ENCODE data around the gene VSTM2B. TPM values are rescaled to one million over a fixed set of nuclear protein-coding genes. Genes with fewer than 3 reads are reported as not detected.
"Not testable (repeated sequence)": the region's sequence is repeated elsewhere in the genome, so short reads cannot be mapped to it uniquely, and the experiment has no call there.

The VSTM2B gene
- total RNA-seq, 1 donor from 2014 or later: 0.21 TPM

- H3K27ac Mint-ChIP-seq (ENCODE audit: unreplicated experiment): no peak overlapping the region
- H3K27me3 Mint-ChIP-seq (ENCODE audit: low read depth): peaks cover 19% of the 10 kb centered on the region
- no peak overlapping the region for H3K4me3 Mint-ChIP-seq
- no peaks in the 10 kb centered on the region for H3K4me1 Mint-ChIP-seq
- TF ChIP-seq, protein P1, sequence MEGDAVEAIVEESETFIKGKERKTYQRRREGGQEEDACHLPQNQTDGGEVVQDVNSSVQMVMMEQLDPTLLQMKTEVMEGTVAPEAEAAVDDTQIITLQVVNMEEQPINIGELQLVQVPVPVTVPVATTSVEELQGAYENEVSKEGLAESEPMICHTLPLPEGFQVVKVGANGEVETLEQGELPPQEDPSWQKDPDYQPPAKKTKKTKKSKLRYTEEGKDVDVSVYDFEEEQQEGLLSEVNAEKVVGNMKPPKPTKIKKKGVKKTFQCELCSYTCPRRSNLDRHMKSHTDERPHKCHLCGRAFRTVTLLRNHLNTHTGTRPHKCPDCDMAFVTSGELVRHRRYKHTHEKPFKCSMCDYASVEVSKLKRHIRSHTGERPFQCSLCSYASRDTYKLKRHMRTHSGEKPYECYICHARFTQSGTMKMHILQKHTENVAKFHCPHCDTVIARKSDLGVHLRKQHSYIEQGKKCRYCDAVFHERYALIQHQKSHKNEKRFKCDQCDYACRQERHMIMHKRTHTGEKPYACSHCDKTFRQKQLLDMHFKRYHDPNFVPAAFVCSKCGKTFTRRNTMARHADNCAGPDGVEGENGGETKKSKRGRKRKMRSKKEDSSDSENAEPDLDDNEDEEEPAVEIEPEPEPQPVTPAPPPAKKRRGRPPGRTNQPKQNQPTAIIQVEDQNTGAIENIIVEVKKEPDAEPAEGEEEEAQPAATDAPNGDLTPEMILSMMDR (conservative IDR thresholded peaks at IDR 0.05): no peak
- peaks cover 3% of the 10 kb centered on the region for H3K9me3 Mint-ChIP-seq
- no peaks in the 10 kb centered on the region for H3K36me3 Mint-ChIP-seq (ENCODE audit: low read depth)
- DNase-seq (ENCODE audit: low read depth, low spot score): no peak
Measured at GRCh38 chr19:29485293-29485692, 40.5 kb upstream of the VSTM2B start.

DNA sequence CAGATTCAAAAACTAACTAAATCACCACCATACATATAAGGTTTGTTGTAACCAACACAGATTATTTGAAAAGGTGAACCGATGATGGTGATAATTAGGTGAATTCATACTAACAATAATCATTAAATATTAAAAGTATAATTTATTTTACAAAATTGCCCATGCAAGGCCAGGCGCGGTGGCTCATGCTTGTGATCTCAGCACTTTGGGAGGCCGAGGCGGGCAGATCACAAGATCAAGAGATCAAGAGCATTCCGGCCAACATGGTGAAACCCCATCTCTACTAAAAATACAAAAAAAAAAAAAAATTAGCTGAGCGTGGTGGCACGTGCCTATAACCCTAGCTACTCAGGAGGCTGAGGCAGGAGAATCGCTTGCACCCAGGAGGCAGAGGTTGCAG, 38.8 kb upstream of the VSTM2B start:
- not testable (repeated sequence) for H3K27ac Mint-ChIP-seq (ENCODE audit: unreplicated experiment); H3K9me3 Mint-ChIP-seq; H3K4me1 Mint-ChIP-seq; H3K4me3 Mint-ChIP-seq; DNase-seq (ENCODE audit: low read depth, low spot score); H3K36me3 Mint-ChIP-seq (ENCODE audit: low read depth)
- H3K27me3 Mint-ChIP-seq (ENCODE audit: low read depth): peaks cover 32% of the 10 kb centered on the region

GRCh38 chr19:29487432-29487831, 38.4 kb upstream of the VSTM2B start:
- TF ChIP-seq, protein P1 (conservative IDR thresholded peaks at IDR 0.05): no peak
- Mint-ChIP-seq H3K4me3 (no peak overlapping the region), H3K27ac (ENCODE audit: unreplicated experiment) (no peak overlapping the region), H3K4me1 (no peaks in the 10 kb centered on the region), H3K9me3 (no peaks in the 10 kb centered on the region), H3K27me3 (ENCODE audit: low read depth) (peaks cover 37% of the 10 kb centered on the region), H3K36me3 (ENCODE audit: low read depth) (no peaks in the 10 kb centered on the region)
- no peak for DNase-seq (ENCODE audit: low read depth, low spot score)

- Mint-ChIP-seq H3K36me3 (ENCODE audit: low read depth) (no peaks in the 10 kb centered on the region), H3K9me3 (no peaks in the 10 kb centered on the region), H3K27ac (ENCODE audit: unreplicated experiment) (no peak overlapping the region), H3K4me3 (no peak overlapping the region), H3K27me3 (ENCODE audit: low read depth) (peaks cover 46% of the 10 kb centered on the region), H3K4me1 (no peaks in the 10 kb centered on the region)
- DNase-seq (ENCODE audit: low read depth, low spot score): no peak
- TF ChIP-seq, protein P1 (conservative IDR thresholded peaks at IDR 0.05): no peak
Measured at GRCh38 chr19:29488316-29488715, 37.5 kb upstream of the VSTM2B start.

DNA sequence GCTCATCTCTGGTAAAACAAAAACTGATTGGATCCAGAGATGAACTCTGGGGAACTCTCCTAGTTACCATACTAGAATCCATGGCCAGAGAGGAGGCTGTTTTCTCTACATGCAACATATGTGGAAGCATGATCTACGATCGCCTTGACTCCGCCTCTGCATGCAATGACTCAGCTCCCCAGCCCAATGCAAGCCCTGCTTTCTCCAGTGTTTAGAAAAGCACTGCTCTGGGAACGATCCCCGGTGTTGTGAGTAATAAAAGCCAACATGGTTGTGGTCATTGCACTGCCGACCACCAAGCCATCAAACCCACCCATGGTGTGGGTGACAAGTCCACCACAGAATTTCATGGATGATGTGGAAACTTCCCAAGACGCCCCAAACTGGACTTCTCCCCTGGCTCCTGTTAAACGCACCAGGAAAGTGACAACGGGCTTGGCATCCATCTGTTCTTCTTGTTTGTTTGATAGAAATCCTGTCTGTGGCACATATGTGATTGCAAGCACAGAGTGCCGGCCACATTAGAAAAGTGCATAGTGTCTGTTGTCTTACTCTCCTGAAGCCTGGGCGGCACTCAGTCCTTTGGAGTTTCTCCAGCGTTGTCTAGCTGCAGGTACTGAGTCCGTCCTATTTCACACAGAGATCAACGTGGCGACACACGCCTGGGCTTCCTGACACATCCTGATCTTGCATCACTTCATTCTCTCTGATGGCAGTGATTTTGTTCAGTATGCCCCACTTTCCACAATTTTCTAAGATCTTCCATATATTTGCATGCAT, 36.4 kb upstream of the VSTM2B start:
- DNase-seq (ENCODE audit: low read depth, low spot score): no peak
- H3K4me1 Mint-ChIP-seq: no peaks in the 10 kb centered on the region
- H3K27me3 Mint-ChIP-seq (ENCODE audit: low read depth): peaks cover 52% of the 10 kb centered on the region
- no peak overlapping the region for H3K27ac Mint-ChIP-seq (ENCODE audit: unreplicated experiment)
- H3K4me3 Mint-ChIP-seq: no peak overlapping the region
- H3K9me3 Mint-ChIP-seq: no peaks in the 10 kb centered on the region
- H3K36me3 Mint-ChIP-seq (ENCODE audit: low read depth): no peaks in the 10 kb centered on the region
- TF ChIP-seq, protein P1 (conservative IDR thresholded peaks at IDR 0.05): no peak

- no peaks in the 10 kb centered on the region for H3K36me3 Mint-ChIP-seq (ENCODE audit: low read depth)
- no peak overlapping the region for H3K27ac Mint-ChIP-seq (ENCODE audit: unreplicated experiment)
- peaks cover 52% of the 10 kb centered on the region for H3K27me3 Mint-ChIP-seq (ENCODE audit: low read depth)
- H3K4me3 Mint-ChIP-seq: no peak overlapping the region
- TF ChIP-seq, protein P1 (conservative IDR thresholded peaks at IDR 0.05): no peak
- H3K9me3 Mint-ChIP-seq: no peaks in the 10 kb centered on the region
- no peaks in the 10 kb centered on the region for H3K4me1 Mint-ChIP-seq
- DNase-seq (ENCODE audit: low read depth, low spot score): no peak
Measured at GRCh38 chr19:29491491-29491890, 34.3 kb upstream of the VSTM2B start.
